ENCODE measurements around the gene SPAG9.

SPAG9 gene

GRCh38 chr17:50948711-50949110 lies 172.0 kb downstream of the SPAG9 start:
- DNase-seq (ENCODE audit: insufficient read length, low spot score), result no peak
- no peak for FAIRE-seq
- no peak for TF ChIP-seq CTCF (IDR thresholded peaks at IDR 0.05; ENCODE audit: insufficient read depth, missing control alignments)

- TF ChIP-seq CTCF (IDR thresholded peaks at IDR 0.05; ENCODE audit: insufficient read depth, missing control alignments), result no peak
- FAIRE-seq (no peak), DNase-seq (ENCODE audit: insufficient read length, low spot score) (no peak)
Measured at GRCh38 chr17:50947782-50948543, 172.7 kb downstream of the SPAG9 start.

- no peak for FAIRE-seq
- DNase-seq (ENCODE audit: insufficient read length, low spot score), result peak; percentile 13
- no peak for TF ChIP-seq CTCF (IDR thresholded peaks at IDR 0.05; ENCODE audit: insufficient read depth, missing control alignments)
Measured at GRCh38 chr17:50946891-50947781, 173.5 kb downstream of the SPAG9 start.

GRCh38 chr17:50946223-50946890 lies 174.3 kb downstream of the SPAG9 start:
- FAIRE-seq (no peak), DNase-seq (ENCODE audit: insufficient read length, low spot score) (peak; percentile 11)
- no peak for TF ChIP-seq CTCF (IDR thresholded peaks at IDR 0.05; ENCODE audit: insufficient read depth, missing control alignments)

- no peak for DNase-seq (ENCODE audit: insufficient read length, low spot score)
- no peak for FAIRE-seq
- no peak for TF ChIP-seq CTCF (IDR thresholded peaks at IDR 0.05; ENCODE audit: insufficient read depth, missing control alignments)
Measured at GRCh38 chr17:50945779-50946222, 174.9 kb downstream of the SPAG9 start.

GRCh38 chr17:50944902-50945720 lies 175.6 kb downstream of the SPAG9 start:
- FAIRE-seq (no peak), DNase-seq (ENCODE audit: insufficient read length, low spot score) (no peak)
- no peak for TF ChIP-seq CTCF (IDR thresholded peaks at IDR 0.05; ENCODE audit: insufficient read depth, missing control alignments)

All from D721Med (cell line).